GM12878 (cell line): ENCODE measurements around the gene PNLDC1. TPM values are rescaled to one million over a fixed set of nuclear protein-coding genes. Genes with fewer than 3 reads are reported as not detected.
A peak's percentile ranks its signal among the peaks of the same experiment; 100 is the strongest.

Experiments
- ATF7 ChIP-seq: fragments of 450-650 bp; IDR thresholded peaks from 2 replicates; pipeline ENCODE4 v1.6.1; 2016; ENCODE audit warnings: low read depth, mild to moderate bottlenecking
- BCL11A ChIP-seq: IDR thresholded peaks from 2 replicates; pipeline ENCODE4 v1.6.1; 2011; ENCODE audit warnings: low read depth, low read length
- CBX3 ChIP-seq: fragments of 200-600 bp; sonication (generic); IDR thresholded peaks from 2 replicates; pipeline ENCODE4 v1.6.1; 2016; ENCODE audit warnings: low read depth, borderline replicate concordance
- CBX5 ChIP-seq: sonication (generic); IDR thresholded peaks from 2 replicates; pipeline ENCODE4 v1.6.1; 2016; ENCODE audit warnings: low read depth, moderate library complexity, mild to moderate bottlenecking, inconsistent platforms
- EGR1 ChIP-seq, 2 experiments: IDR thresholded peaks; 1 replicate in 1 of 2; 2 replicates in 1 of 2; pipeline ENCODE4 v1.6.1; 2011 to 2012; ENCODE audit warnings: low read depth in 2 of 2, low read length in 2 of 2, borderline replicate concordance in 1 of 2, mild to moderate bottlenecking in 1 of 2, moderate library complexity in 1 of 2
- EP300 ChIP-seq, 2 experiments: fragments of 150-350 bp in 1 of 2; IDR thresholded peaks; 2 replicates each; pipeline ENCODE4 v1.6.1; 2011 to 2012; ENCODE audit warnings: low read depth in 2 of 2, low read length in 2 of 2, borderline replicate concordance in 1 of 2, improper control_type of control experiment in 1 of 2, inconsistent platforms in 1 of 2; ENCODE audit not compliant: control insufficient read depth in 1 of 2
- FOXK2 ChIP-seq: fragments of 450-650 bp; IDR thresholded peaks from 2 replicates; pipeline ENCODE4 v1.6.1; 2017; ENCODE audit warnings: mild to moderate bottlenecking, moderate library complexity
- HCFC1 ChIP-seq: fragments of 150-350 bp; IDR thresholded peaks from 2 replicates; pipeline ENCODE4 v1.6.1; 2014; ENCODE audit warnings: low read length
- HDAC2 ChIP-seq: fragments of 200-600 bp; sonication (generic); IDR thresholded peaks from 2 replicates; pipeline ENCODE4 v1.6.1; 2017
- HDAC6 ChIP-seq: fragments of 200-600 bp; sonication (generic); IDR thresholded peaks from one replicate; pipeline ENCODE4 v1.8.0; 2017; ENCODE audit warnings: antibody characterized with exemption; ENCODE audit not compliant: unreplicated experiment
- HDGF ChIP-seq: fragments of 450-650 bp; IDR thresholded peaks from 2 replicates; pipeline ENCODE4 v1.6.1; 2016; ENCODE audit warnings: antibody characterized with exemption
- IRF5 ChIP-seq: fragments of 450-650 bp; IDR thresholded peaks from 2 replicates; pipeline ENCODE4 v1.6.1; 2017; ENCODE audit warnings: borderline replicate concordance
- JUND ChIP-seq: IDR thresholded peaks from 2 replicates; pipeline ENCODE4 v1.6.1; 2012; ENCODE audit warnings: low read depth, mild to moderate bottlenecking, low read length, improper control_type of control experiment, moderate library complexity
- KDM1A ChIP-seq: fragments of 200-600 bp; sonication (generic); IDR thresholded peaks from 2 replicates; pipeline ENCODE4 v1.6.1; 2016; ENCODE audit warnings: borderline replicate concordance
- KLF5 ChIP-seq: fragments of 450-650 bp; IDR thresholded peaks from 2 replicates; pipeline ENCODE4 v1.6.1; 2014; ENCODE audit warnings: mild to moderate bottlenecking; ENCODE audit not compliant: partially characterized antibody
- NKRF ChIP-seq: fragments of 450-650 bp; conservative IDR thresholded peaks from 2 replicates; pipeline ENCODE4 v1.6.1; 2017; ENCODE audit warnings: mild to moderate bottlenecking, moderate library complexity
- NR2C2 ChIP-seq: IDR thresholded peaks from 2 replicates; pipeline ENCODE4 v1.6.1; 2011; ENCODE audit warnings: borderline replicate concordance, low read depth; ENCODE audit not compliant: control insufficient read depth, insufficient read length
- RAD21 ChIP-seq: IDR thresholded peaks from 2 replicates; pipeline ENCODE4 v1.6.1; 2011; ENCODE audit warnings: mild to moderate bottlenecking, low read depth, low read length, moderate library complexity; ENCODE audit not compliant: insufficient read depth
- YBX1 ChIP-seq: fragments of 450-650 bp; IDR thresholded peaks from 2 replicates; pipeline ENCODE4 v1.6.1; 2016; ENCODE audit warnings: antibody characterized with exemption
- ZNF24 ChIP-seq: fragments of 450-650 bp; IDR thresholded peaks from 2 replicates; pipeline ENCODE4 v1.6.1; 2017; ENCODE audit warnings: antibody characterized with exemption, mild to moderate bottlenecking
- ZNF274 ChIP-seq: IDR thresholded peaks from one replicate; pipeline ENCODE4 v1.8.0; 2011; ENCODE audit not compliant: insufficient read length, insufficient read depth
- ZNF687 ChIP-seq: fragments of 450-650 bp; IDR thresholded peaks from 2 replicates; pipeline ENCODE4 v1.6.1; 2017; ENCODE audit warnings: mild to moderate bottlenecking, moderate library complexity
- polyA plus RNA-seq, 11 experiments: library from polyadenylated mRNA; depleted of rRNA in 4 of 11; unstranded in 6 of 11; stranded (reverse) in 5 of 11; fragments of >200 nt; fragmentation: Nextera tagmentation in 4 of 11; fragmentation: Illumina TruSeq in 1 of 11; extraction: Ambion mirVana in 4 of 11; extraction: Trizol in 1 of 11; gene quantifications; 1 replicate in 1 of 11; 2 replicates in 10 of 11; pipeline versions ENCODE4 v1.2.1 to v1.2.3, GENCODE V29; 2011 to 2016; ENCODE audit warnings: inconsistent platforms in 2 of 11, missing spikeins in 2 of 11, low read depth in 1 of 11
- total RNA-seq, 4 experiments: library from RNA; depleted of rRNA in 3 of 4; stranded (reverse); fragments of >200 nt in 3 of 4; fragmentation: Illumina TruSeq in 1 of 4; extraction: Trizol in 1 of 4; gene quantifications; 2 replicates each; pipeline versions ENCODE4 v1.2.1 to v1.2.3, GENCODE V29; 2013 to 2021
- TF ChIP-seq, protein P1 (sequence below): IDR thresholded peaks from 2 replicates; pipeline ENCODE4 v1.6.1; 2012; ENCODE audit warnings: low read depth, low read length, improper control_type of control experiment

The PNLDC1 gene
- total and polyA plus RNA-seq, 10 of the 15 experiments (the other 5 are each of a cell fraction or from before 2014, with no cell fraction given) = 0.06 to 0.25 (median 0.09) TPM; not detected in 2

GRCh38 chr6:159761873-159762680, 38.0 kb upstream of the PNLDC1 start, which contains the start of gene ACAT2 (continued):
- TF ChIP-seq JUND (no peak), RAD21 (no peak), HDAC6 (no peak), CBX3 (no peak), NR2C2 (no peak), IRF5 (no peak), FOXK2 (peak; percentile 74), BCL11A (no peak), HCFC1 (no peak; the same call in 1 of the 2 replicates), CBX5 (no peak), YBX1 (no peak), HDGF (peak; percentile 75), KDM1A (no peak), KLF5 (peak; percentile 80), HDAC2 (no peak), ZNF687 (0 out of 2 replicates have a peak, but pooled peaks have one; percentile 40), ATF7 (no peak; the same call in 1 of the 2 replicates), ZNF24 (no peak), EGR1 (IDR thresholded peaks at IDR 0.05; ENCODE audit: borderline replicate concordance in 1 of 2, low read depth in 2 of 2, low read length in 2 of 2) (peak in 1 of 2 experiments; percentile 19; a peak in 1 of 3 replicates), EP300 (IDR thresholded peaks at IDR 0.05; ENCODE audit: borderline replicate concordance in 1 of 2, control insufficient read depth in 1 of 2, low read depth in 2 of 2, low read length in 2 of 2) (no peak), NKRF (peak; percentile 68), ZNF274 (no peak)
- TF ChIP-seq, protein P1, sequence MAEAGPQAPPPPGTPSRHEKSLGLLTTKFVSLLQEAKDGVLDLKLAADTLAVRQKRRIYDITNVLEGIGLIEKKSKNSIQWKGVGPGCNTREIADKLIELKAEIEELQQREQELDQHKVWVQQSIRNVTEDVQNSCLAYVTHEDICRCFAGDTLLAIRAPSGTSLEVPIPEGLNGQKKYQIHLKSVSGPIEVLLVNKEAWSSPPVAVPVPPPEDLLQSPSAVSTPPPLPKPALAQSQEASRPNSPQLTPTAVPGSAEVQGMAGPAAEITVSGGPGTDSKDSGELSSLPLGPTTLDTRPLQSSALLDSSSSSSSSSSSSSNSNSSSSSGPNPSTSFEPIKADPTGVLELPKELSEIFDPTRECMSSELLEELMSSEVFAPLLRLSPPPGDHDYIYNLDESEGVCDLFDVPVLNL = peak; percentile 71
